Urothelium cell line (cell line): ENCODE measurements around the gene TECPR2.

Source experiments
- DNase-seq: peaks from one replicate; pipeline ENCODE4 v3.0.0; 2011; ENCODE audit warnings: low spot score, mixed read lengths
- FAIRE-seq: peaks from 2 replicates; lab custom pipeline; 2011; peaks lifted over from hg19 to GRCh38; lab: Jason Lieb, UNC

TECPR2 gene

GRCh38 chr14:102454711-102455110, 92.0 kb downstream of the TECPR2 start:
- DNase-seq (no peak), FAIRE-seq (no peak)

DNA sequence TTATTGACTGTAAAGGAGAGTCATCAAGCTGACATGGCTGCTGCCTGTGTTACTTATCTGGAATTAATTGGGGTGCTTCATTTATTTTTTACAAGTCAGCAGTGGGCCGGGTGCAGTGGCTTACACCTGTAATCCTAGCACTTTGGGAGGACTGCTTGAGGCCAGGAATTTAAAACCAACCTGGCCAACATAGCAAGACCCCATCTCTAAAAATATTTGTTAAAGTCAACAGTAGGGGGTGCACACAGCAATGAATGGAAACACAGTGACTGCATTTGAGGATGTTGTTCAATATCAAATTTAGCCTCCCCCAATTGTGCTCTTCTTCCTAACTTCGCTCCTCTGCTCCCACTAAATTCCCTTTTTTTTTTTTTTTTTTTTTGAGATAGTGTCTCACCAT, 94.8 kb downstream of the TECPR2 start:
- no peak for FAIRE-seq
- DNase-seq, result no peak

GRCh38 chr14:102461490-102462338, 99.0 kb downstream of the TECPR2 start:
- DNase-seq (no peak), FAIRE-seq (no peak)

GRCh38 chr14:102462391-102462790, 99.7 kb downstream of the TECPR2 start:
- DNase-seq (no peak), FAIRE-seq (no peak)

- FAIRE-seq (no peak), DNase-seq (no peak)
Observed at GRCh38 chr14:102464006-102464405, 101.3 kb downstream of the TECPR2 start.

DNA sequence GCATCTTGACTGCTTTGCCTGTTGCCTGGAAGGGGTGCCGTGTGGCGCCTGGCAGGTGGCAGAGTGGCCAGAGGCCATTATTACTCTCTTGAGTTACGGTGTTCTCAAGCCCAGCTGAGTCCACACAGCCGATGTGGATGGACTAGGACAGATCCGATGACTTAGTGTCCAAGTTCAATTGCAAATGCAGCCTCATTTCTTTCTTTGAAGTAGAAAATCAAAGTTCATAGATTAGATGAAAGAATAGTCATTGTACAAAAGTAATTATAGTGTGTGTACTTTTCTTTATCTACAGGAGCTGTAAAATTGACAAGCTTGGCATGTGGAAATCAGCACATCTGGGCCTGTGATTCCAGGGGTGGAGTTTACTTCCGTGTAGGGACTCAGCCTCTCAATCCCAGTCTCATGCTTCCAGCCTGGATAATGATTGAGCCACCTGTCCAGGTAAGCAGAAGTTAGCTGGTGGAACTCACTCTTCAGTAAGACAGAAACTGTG, 102.2 kb downstream of the TECPR2 start:
- FAIRE-seq, result no peak
- DNase-seq, result no peak

GRCh38 chr14:102469261-102469660, 106.5 kb downstream of the TECPR2 start:
- no peak for FAIRE-seq
- DNase-seq, result no peak

DNA sequence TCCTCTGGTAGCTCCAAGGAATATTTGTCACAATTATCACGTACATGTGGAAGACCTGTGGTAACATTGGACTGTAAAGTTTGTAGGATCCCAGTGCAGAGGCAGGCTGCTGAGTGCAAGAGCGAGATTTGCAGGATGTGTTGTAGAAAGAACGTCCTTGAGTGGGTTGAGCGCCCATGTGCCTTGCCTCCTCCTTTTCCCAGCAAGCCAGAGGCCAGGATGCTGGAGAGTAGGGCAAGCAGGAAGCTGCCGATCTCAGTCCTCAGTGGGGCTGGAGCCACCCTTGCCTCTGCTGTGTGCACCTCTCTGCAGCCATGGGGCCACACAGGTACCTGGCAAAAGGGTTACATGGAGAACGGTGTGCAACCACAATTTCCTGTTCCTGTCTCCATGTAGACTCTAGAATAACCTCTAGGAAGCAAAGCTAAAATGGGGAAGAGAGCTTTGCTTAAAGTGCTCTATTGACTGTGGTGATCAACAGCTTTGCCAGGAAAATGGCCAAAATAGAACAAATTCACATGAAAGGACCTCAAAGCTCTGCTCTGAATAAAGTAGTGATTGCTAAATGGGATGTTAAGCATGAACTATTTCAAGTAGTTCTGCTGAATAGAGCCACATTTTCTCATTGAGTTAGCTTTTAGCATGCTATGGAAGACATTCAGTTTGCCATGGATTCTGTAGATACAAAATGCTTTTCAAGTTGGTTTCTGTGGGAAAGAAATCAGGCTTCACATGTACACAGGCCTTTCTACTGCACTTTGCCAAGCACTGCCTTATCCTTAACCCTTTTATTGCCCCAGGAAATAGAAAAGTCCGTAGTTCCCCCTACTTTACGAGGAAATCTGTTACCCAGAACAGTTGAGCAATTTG, 109.4 kb downstream of the TECPR2 start:
- FAIRE-seq (no peak), DNase-seq (no peak)

DNA sequence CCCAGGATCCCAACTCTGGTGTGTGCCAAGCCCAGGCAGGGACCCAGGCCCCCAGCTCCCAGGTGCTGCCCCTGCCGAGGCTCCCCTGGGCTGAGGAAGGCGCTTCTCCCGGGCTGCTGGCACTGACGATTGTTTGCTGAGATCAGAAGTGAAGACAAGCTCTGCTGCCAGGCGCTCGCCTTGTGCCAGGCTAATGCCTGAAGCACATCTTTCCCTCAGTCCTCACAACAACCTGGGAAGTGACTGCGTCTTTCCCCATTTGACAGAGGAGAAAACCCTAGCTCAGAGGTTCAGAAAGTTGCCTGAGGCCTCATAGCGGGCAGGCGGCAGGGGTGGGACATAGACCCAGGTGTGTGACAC, 110.0 kb downstream of the TECPR2 start:
- FAIRE-seq, result no peak
- DNase-seq, result no peak

DNA sequence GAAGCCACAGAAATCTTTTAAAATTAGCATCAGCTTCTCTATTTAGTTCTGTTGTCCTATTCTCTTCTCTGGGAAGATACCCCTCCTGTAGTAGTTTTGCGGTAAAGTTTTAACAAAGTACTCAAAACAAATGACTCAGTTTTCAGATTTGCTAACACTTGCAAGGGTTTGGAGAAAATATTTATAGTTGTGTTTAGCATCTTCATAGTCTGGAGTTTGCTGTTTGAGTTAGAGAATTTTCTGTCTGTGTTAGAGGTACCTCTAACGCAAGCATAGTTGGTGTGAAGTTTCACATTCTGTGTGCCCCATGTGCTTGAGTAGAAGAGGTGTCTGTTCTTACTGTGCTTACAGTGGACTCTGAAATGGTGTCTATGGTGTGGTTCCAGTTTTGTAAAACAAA, 110.8 kb downstream of the TECPR2 start:
- FAIRE-seq, result no peak

DNA sequence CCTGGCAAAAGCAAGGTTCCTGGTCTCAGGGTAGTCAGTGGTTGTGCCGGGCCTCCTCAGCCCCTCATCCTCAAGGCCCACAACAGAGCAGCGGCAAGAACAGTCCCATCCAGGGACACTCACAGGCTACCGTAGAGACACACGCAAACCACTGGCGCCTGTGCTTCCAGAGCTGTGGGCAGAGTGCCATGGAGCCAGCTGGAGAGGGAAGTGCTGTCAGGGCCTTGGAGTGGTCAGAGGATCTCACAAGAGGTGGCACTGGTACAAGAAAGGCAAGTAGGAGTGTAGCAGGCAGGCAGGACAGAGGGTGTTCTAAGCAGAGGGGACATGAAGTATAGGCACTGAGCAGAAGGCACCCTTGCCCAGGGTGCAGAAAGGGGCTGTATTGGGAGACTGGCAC, 112.2 kb downstream of the TECPR2 start:
- FAIRE-seq, result no peak
- DNase-seq, result no peak

More for the DNA sequence above, 110.8 kb downstream of the TECPR2 start:
- DNase-seq, result no peak

- no peak for DNase-seq
- no peak for FAIRE-seq
Observed at GRCh38 chr14:102479107-102479506, 116.4 kb downstream of the TECPR2 start.

DNA sequence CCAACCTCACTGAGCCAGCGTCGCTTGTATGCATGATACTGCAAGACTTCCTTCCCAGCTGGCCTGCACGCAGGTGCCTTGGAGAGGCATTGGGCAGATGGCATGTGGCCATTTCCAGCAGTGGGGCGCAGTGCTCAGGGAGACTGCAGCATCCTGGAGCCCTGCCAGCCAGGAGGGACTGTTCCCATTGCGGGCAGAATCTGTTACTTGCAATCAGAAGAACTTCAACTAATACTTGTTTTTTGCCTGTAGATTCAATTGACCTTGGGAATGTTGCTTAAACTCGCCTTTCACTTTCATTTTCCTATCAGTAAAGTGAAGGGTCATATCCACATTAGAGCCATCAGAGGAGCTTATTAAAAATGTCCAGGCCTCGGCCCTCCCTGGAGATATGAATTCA, 117.0 kb downstream of the TECPR2 start:
- DNase-seq (no peak), FAIRE-seq (no peak)

DNA sequence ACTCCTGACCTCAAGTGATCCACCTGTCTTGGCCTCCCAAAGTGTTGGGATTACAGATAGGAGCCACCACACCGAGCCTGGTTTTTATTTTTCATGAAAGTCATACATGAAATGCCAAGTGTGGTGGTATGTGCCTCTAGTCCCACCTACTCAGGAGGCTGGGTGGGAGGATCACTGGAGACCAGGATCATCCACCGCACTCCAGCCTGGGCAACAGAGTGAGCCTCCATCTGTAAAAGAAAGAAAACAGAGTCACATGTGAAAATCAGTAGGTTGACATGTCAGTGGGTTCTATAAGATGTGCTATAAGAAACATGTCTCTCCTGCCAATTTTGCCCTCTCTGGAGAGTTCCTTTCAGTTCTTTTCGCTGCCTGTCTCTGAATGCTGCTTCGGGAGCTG, 118.6 kb downstream of the TECPR2 start:
- FAIRE-seq (no peak), DNase-seq (no peak)

- FAIRE-seq, result no peak
Observed at GRCh38 chr14:102481791-102482238, 119.1 kb downstream of the TECPR2 start.

GRCh38 chr14:102484316-102484715, 121.6 kb downstream of the TECPR2 start:
- no peak for FAIRE-seq

More at GRCh38 chr14:102481791-102482238, 119.1 kb downstream of the TECPR2 start:
- DNase-seq, result peak; percentile 54

DNA sequence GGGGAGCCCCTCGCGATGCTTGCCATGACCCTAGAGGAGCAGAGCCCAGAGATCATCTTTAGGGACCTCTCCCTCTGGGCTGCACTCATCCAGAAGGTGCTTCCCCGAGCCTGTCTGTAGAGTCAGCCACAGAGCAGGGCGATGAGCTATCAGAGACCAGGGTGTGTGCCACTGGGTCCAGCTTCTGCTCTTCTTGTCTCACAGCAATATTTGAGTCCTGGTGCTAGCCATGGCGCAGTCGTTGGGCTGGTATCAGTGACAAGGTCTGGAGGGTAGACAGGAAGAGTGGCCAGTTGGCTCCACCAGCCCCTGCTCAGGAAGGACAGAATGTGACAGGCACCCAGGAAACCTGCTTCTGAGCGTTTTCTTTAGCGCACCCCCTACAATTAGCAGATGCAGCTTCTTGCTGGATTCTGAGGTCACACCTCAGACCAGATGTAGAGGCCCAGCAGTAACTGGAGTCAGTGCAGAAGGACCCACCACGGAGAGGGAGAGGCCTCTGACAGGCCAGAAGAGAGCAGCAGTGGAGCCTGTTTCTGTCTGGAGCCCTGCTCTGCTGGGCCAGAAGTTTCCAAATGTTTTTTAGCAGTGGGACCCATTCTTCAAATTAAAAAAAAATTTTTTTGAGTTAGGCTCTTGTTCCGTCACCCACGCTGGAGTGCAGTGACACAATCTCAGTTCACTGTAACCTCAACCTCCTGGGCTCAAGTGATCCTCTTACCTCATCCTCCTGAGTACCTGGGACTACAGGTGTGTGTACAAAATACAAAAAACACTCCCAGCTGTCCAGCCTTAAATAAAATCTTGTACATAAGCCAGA, 123.2 kb downstream of the TECPR2 start:
- DNase-seq (no peak), FAIRE-seq (no peak)

More at GRCh38 chr14:102484316-102484715, 121.6 kb downstream of the TECPR2 start:
- DNase-seq, result no peak

GRCh38 chr14:102486513-102487203, 123.9 kb downstream of the TECPR2 start:
- DNase-seq, result no peak
- no peak for FAIRE-seq

DNA sequence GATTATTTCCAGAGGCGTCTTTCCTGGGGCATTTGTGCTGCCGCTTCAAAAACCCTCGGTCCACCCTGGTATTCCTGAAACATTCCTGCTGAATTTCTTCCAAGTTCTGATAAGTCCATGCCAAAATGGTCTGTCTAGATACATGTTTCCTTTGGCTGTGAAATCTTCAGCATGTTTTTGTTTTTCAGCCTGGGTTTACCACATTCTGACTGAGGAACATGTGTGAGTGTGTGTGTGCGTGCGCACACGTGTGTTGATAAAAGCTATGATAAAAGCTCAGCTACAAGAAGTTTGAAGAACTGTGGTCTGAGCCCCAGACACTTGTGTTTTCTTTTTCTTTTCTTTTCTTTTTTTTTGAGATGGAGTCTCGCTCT, 124.5 kb downstream of the TECPR2 start:
- DNase-seq (no peak), FAIRE-seq (no peak)

- no peak for DNase-seq
- no peak for FAIRE-seq
Observed at GRCh38 chr14:102490456-102490855, 127.7 kb downstream of the TECPR2 start.
